ENCODE measurements around the gene RAB40A.
A peak's percentile ranks its signal among the peaks of the same experiment; 100 is the strongest.
"Not testable (repeated sequence)": the region's sequence is repeated elsewhere in the genome, so short reads cannot be mapped to it uniquely, and the experiment has no call there.

The RAB40A gene

DNA sequence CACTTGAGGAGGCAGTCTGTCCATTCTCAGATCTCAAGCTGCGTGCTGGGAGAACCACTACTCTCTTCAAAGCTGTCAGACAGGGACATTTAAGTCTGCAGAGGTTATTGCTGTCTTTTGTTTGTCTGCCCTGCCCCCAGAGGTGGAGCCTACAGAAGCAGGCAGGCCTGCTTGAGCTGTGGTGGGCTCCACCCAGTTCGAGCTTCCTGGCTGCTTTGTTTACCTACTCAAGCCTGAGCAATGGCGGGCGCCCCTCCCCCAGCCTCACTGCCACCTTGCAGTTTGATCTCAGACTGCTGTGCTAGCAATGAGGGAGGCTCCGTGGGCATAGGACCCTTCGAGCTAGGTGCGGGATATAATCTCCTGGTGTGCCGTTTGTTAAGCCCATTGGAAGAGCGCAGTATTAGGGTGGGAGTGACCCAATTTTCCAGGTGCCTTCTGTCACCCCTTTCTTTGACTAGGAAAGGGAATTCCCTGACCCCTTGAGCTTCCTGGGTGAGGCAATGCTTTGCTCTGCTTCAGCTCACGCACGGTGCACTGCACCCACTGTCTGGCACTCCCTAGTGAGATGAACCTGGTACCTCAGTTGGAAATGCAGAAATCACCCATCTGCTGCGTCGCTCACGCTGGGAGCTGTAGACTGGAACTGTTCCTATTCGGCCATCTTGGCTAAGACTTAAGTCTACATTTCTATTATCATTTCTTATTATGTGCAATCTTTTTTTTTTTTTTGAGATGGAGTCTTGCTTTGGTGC is 59.1 kb downstream of the RAB40A start:
- DNase-seq = not testable (repeated sequence)

DNA sequence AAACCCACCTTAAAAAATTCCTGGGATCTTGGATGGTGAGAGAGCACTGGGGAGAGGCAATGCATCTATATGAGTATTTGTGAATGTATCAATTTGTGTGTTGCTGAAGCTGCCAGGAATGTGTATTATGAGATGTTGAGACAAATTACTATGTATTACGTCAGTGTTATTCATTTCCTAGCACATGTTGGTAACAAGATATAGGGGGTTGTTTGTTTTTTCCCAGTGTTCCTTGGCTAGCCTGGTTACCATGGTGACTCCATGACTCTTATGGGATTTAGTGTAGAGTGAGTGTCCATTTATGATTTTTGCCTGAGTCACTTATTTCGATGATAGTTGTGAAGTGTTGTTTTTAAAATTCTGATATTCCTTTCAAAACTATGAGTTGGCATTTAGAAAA is 65.6 kb downstream of the RAB40A start:
- peak; percentile 15 for DNase-seq
